Glutamatergic neuron (in vitro differentiated cells): ENCODE measurements around the gene ADIPOR2. TPM values are rescaled to one million over a fixed set of nuclear protein-coding genes. Genes with fewer than 3 reads are reported as not detected.
A peak's percentile ranks its signal among the peaks of the same experiment; 100 is the strongest.

Experiments
- DNase-seq: peaks from one replicate; pipeline ENCODE4 v3.0.0; 2022
- H3K27ac Mint-ChIP-seq: one replicate; pipeline ENCODE4 v1.8.0; 2020; ENCODE audit warnings: mild to moderate bottlenecking, mixed read lengths, inconsistent platforms; ENCODE audit not compliant: unreplicated experiment
- H3K27me3 Mint-ChIP-seq: one replicate; pipeline ENCODE4 v1.8.0; 2020; ENCODE audit warnings: mild to moderate bottlenecking, moderate library complexity, mixed read lengths, inconsistent platforms; ENCODE audit not compliant: unreplicated experiment
- H3K36me3 Mint-ChIP-seq: one replicate; pipeline ENCODE4 v1.8.0; 2020; ENCODE audit warnings: mild to moderate bottlenecking, mixed read lengths, inconsistent platforms; ENCODE audit not compliant: unreplicated experiment
- H3K4me1 Mint-ChIP-seq: one replicate; pipeline ENCODE4 v1.8.0; 2020; ENCODE audit warnings: mild to moderate bottlenecking, low read depth, mixed read lengths, inconsistent platforms; ENCODE audit not compliant: unreplicated experiment
- H3K4me3 Mint-ChIP-seq: one replicate; pipeline ENCODE4 v1.8.0; 2020; ENCODE audit warnings: mild to moderate bottlenecking, mixed read lengths, inconsistent platforms; ENCODE audit not compliant: unreplicated experiment
- H3K9me3 Mint-ChIP-seq: one replicate; pipeline ENCODE4 v1.8.0; 2020; ENCODE audit warnings: mild to moderate bottlenecking, moderate library complexity, mixed read lengths, inconsistent platforms; ENCODE audit not compliant: unreplicated experiment
- CTCF ChIP-seq: fragments of 200-600 bp; sonication (generic); IDR thresholded peaks from one replicate; pipeline ENCODE4 v1.5.0; 2021; ENCODE audit not compliant: partially characterized antibody, unreplicated experiment
- long read RNA-seq: library from polyadenylated mRNA; unstranded; transcript quantifications from one replicate; pipeline ENCODE4 v2.0.0, GENCODE V29; 2020; ENCODE audit not compliant: unreplicated experiment
- total RNA-seq: library from RNA; stranded (reverse); fragmentation: NEBNext Ultra II Directional; extraction: Animal tissue kit (Norgen Biotek cat#: 25700); gene quantifications from one replicate; pipeline ENCODE4 v1.2.1, GENCODE V29; 2021; ENCODE audit not compliant: unreplicated experiment

ADIPOR2 gene
- total RNA-seq: 43.3 TPM
- long read RNA-seq, partial matches to known transcripts: 0 of 2 reads
- long read RNA-seq, other reads (novel, unspliced or antisense): 2 of 2 reads

- TF ChIP-seq CTCF: no peak
- Mint-ChIP-seq H3K4me1 (peaks cover 6% of the 10 kb centered on the region), H3K27ac (peak within 1 kb of the TSS; percentile 82), H3K4me3 (peak within 1 kb of the TSS; percentile 93), H3K36me3 (no peaks in the 10 kb centered on the region), H3K9me3 (peaks cover 4% of the 10 kb centered on the region), H3K27me3 (no peaks in the 10 kb centered on the region)
- DNase-seq: peak; percentile 94
Measured at GRCh38 chr12:1690578-1691122, at the start of gene ADIPOR2. Gene ADIPOR2 (plus strand): TSS chr12:1691070. CDS start chr12:1754344, 63,274 bp downstream.

DNA sequence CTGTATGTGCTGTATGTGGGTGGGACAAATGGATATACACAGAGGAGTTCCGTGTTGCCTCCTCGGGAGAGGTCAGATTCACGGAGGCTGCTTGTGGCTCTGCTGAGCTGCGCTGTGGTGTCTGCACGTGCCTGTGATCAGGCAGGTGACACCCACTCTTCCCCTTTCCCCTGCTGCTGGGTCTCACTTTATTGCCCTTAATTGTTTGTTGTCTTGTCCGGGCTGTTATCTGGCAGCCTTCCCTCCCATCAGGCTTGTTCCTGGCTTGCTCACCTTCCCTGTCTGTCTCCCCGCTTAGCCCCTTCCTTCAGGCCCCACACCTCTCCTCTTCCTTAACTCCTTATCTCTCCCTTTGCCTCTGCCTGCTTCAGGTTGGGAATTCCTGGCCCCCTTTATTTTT, 48.4 kb upstream of the ADIPOR2 start:
- H3K4me1 Mint-ChIP-seq: peaks cover 29% of the 10 kb centered on the region
- H3K4me3 Mint-ChIP-seq: no peak overlapping the region
- H3K9me3 Mint-ChIP-seq: peaks cover 5% of the 10 kb centered on the region
- peaks cover 5% of the 10 kb centered on the region for H3K27me3 Mint-ChIP-seq
- no peak overlapping the region for H3K27ac Mint-ChIP-seq
- no peak for TF ChIP-seq CTCF
- peaks cover 12% of the 10 kb centered on the region for H3K36me3 Mint-ChIP-seq
- DNase-seq: no peak

DNA sequence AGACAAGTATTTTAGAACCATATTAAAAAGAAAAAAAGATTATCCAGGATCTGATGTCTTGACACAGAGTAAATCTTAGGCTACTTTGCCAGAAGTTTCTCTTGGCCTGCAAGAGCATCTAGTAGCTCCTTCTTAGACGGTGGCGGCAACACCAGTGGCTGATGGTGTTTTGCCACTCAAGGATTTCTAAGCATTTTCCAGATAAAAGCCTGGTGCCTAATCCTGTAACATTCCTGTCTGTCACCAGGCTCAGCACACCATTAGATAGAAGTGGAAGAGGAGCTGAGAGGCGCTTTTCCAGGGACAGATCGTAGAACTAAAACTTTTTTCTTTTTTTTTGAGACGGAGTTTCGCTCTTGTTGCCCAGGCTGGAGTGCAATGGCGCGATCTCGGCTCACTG, 47.8 kb upstream of the ADIPOR2 start:
- Mint-ChIP-seq H3K4me3 (no peak overlapping the region), H3K27me3 (peaks cover 5% of the 10 kb centered on the region), H3K36me3 (peaks cover 12% of the 10 kb centered on the region), H3K4me1 (peaks cover 29% of the 10 kb centered on the region), H3K9me3 (peaks cover 5% of the 10 kb centered on the region), H3K27ac (no peak overlapping the region)
- TF ChIP-seq CTCF: no peak
- no peak for DNase-seq

DNA sequence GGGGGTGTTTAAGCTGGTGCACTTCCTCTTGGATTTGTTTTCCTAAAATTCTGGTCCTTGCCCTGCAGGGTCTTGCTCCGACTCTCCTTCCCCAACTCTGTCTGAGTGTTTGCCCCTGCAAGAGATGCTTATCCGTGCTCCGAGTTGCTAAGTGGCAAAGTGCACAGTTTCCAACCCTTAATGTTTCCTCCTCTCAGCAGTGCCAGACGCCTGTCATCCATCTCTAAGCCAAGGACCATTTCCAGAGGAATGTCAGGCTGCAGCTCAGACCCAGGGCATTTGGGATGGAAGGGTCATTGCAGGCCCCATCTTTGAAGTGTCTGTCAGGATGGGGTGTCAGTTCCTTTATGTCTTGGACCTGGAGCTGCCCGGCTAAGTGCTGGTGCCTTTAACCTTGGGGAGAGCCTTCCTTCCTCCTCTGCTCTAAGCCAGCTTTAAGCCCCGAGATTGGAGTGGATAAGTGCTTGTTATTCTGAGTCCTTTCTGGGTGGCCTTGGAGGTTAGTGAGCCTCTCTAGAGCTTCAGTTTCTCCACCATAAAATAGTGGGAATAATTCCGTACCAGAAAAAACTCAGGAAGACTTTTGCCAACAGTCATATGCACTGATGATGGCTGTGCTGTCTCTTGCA, 46.9 kb upstream of the ADIPOR2 start:
- Mint-ChIP-seq H3K27ac (peak overlapping the region; percentile 37), H3K4me3 (no peak overlapping the region), H3K36me3 (peaks cover 18% of the 10 kb centered on the region), H3K4me1 (peaks cover 24% of the 10 kb centered on the region), H3K27me3 (peaks cover 5% of the 10 kb centered on the region), H3K9me3 (peaks cover 5% of the 10 kb centered on the region)
- no peak for DNase-seq
- TF ChIP-seq CTCF: no peak
